HG03439 (cell line): ENCODE measurements around the gene SCN10A.

ENCODE experiments used
- ATAC-seq: cut with Tn5 transposase; IDR thresholded peaks from one replicate; pipeline ENCODE4 v1.9.1; 2021; ENCODE audit warnings: mild to moderate bottlenecking, moderate library complexity; ENCODE audit not compliant: unreplicated experiment

Gene SCN10A

GRCh38 chr3:38816026-38816425, at the start of gene SCN10A:
TSS of gene SCN10A (minus strand) at chr3:38816217. CDS start at chr3:38794010, 22,207 bp downstream.
- ATAC-seq: no peak

GRCh38 chr3:38853011-38853410, 37.0 kb upstream of the SCN10A start:
- no peak for ATAC-seq

DNA sequence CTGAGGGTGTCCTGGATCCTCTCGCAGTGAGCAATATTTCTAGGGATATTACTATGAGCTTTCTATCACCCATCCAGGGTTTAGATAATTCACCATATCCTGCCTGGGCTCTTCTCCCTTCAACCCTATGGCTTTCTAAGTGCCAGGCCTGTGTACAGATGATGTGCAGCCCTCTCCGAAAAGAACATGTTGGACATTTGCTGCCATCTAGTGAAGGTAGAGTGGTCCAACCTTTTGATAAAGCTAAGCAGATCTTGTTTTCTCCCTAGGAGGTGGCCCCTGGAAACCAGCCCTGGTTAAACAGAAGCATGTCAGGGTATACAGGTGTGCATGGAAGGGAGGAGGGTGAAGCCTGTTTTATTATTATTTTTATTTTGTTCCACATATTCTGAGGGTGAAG, 27.9 kb upstream of the SCN10A start:
- ATAC-seq: no peak

GRCh38 chr3:38842266-38842965, 26.4 kb upstream of the SCN10A start:
- no peak for ATAC-seq

DNA sequence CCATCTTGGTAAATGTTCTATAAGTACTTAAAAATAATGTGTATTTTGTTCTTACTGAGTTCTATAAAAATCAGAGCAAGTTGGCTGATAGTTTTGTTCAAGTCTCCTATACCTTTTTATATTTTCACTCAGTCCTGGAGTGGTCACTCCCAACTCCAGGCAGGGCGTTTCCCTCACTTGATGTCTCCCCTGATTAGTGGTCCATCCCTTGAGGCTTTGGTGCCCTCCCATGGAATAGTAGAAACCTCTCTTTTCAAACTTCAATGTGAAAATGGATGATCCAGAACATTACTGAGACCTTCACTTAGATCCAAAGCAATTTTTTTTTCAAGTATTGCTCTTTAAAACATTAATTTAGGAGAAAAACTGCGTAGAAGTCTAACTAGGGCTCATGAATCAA, 25.0 kb upstream of the SCN10A start:
- no peak for ATAC-seq

GRCh38 chr3:38837358-38837757, 21.3 kb upstream of the SCN10A start:
- no peak for ATAC-seq

DNA sequence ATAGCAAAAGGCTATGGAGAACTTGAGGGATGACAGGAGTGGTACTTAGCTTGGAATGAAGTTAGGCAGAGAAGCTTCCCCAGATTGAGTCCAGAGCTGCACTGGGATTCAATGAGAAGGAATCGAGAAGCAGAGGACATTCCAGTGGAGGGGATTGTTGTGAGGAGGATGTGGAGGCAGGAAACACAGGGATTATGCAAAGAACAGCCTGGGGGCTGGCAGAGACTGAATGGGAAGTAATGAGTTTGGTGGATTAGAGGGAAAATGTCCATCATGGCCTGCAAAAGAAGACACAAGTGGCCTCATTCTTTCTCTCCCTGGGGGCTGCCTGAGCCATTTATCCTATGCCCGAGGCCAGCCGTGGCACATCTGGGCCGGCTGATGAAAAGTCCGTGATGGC, 20.5 kb upstream of the SCN10A start:
- no peak for ATAC-seq

DNA sequence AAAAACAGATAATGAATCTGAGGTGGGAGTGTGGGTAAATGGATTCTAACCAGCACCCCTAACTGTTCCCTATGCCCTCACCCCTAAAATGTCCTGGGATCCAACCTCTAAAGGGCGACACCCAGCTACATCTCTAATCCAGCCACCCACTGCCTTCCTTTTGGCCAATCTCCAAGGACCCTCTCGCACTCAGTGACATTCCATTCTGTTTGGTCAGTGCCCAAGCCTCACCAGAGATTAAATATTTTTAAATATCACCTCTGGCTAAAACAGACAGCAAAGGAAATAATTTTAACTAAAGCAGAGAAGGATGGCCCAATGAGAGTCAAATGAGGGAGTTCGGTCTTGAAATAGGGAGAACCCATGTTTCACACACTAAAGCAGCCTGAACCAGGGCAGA, 19.9 kb upstream of the SCN10A start:
- ATAC-seq: no peak

GRCh38 chr3:38834717-38835116, 18.7 kb upstream of the SCN10A start:
- ATAC-seq: no peak

- ATAC-seq: no peak
These were observed 18.1 kb upstream of the SCN10A start for GRCh38 chr3:38834110-38834509.

DNA sequence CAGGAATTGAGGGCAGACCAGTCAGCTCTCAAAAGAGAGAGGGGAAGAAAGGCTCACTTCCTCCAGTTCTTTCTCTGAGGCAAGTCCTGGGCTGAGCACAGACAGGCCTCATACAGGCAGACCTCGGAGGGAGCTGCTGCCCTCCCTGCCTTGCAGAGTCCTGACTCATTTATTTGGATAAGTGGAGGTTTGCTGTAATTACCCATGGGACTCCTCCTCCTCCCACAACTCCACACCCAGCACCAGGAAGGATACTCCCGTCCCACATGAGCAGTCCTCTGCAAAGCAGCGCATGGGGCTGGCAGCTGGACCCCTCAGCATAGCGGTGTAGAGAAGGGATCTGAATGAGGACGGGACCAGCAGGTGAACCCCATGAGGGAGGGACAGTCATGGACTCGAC, 13.4 kb upstream of the SCN10A start:
- ATAC-seq: no peak

DNA sequence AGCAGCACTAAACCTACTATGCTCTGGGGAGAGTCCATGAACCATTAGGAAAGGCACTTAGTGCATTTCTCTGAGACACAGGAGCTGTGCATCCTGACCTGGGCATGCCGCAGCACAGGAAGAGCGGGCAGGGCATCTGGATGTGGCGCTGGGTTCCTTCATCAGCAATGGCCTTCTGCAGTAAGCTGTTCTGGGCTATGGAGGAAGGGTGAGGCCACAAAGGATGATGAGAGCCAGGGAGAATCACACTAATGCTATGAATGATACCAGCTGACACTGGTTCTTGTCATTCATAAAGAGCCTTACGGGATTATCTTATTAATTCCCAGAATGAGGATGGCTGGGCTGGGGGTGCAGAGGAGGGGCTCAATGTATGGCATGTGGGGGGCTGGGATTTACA, 12.7 kb upstream of the SCN10A start:
- ATAC-seq: no peak

GRCh38 chr3:38827791-38828190, 11.8 kb upstream of the SCN10A start:
- no peak for ATAC-seq

DNA sequence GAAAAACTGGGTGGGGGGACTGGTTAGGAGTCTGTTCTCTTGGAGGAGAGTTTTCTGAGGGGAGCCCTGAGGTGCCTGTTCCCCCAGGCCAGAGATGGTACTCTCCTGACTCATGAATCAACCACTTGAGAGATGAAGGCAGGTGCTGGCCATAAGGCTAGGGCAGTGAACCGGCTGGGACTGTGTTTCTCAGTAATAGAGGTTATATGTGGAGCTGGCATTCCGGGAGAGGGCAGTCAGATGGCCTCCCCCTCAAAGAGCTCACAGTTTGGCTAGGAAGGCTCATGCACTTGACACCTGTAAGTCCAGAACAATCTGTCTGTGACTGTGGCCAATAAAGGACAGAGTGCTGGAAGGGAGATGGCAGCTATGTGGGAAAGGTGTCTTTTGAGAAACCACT, 10.0 kb upstream of the SCN10A start:
- no peak for ATAC-seq

GRCh38 chr3:38824349-38824748, 8.3 kb upstream of the SCN10A start:
- no peak for ATAC-seq

DNA sequence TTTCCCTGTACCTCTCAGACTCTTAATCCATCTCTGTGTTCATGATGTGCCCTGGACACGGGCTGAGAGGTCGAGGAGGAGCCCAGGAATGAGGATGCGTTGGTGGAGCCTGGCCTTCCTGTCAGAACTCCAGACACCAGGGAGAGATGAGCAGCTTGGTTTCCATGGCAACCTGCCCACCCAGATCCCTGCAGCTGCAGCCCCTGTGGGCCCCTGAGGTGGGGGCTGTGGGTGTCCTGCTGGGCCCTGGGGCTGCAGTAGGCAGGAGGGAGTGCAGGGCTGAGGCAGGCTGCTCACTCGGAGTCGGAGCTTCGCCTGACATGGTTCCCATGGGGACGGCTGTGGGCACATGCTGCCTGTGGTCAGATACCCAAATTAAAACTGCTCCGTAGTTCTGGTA, 7.7 kb upstream of the SCN10A start:
- no peak for ATAC-seq

GRCh38 chr3:38823186-38823585, 7.2 kb upstream of the SCN10A start:
- ATAC-seq: no peak

DNA sequence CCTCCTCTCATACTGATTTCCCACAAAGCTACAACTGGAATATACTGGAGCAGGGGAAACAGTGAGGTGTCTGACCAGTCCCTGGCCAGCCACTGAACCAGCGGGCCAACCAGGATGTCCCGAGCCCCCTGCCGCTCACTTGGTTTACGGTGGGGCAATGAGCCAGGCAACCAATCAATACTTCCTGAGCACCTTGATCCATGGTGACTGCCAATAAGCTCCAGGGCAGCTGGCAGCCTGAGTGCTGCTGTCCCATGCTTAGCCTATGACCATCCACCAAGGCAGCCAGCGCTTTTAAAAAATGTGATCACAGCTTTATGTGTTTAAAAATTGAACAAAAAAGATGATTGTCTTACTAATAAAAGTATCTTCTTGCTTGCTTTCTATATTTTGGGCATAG, 4.2 kb downstream of the SCN10A start:
- ATAC-seq: no peak

DNA sequence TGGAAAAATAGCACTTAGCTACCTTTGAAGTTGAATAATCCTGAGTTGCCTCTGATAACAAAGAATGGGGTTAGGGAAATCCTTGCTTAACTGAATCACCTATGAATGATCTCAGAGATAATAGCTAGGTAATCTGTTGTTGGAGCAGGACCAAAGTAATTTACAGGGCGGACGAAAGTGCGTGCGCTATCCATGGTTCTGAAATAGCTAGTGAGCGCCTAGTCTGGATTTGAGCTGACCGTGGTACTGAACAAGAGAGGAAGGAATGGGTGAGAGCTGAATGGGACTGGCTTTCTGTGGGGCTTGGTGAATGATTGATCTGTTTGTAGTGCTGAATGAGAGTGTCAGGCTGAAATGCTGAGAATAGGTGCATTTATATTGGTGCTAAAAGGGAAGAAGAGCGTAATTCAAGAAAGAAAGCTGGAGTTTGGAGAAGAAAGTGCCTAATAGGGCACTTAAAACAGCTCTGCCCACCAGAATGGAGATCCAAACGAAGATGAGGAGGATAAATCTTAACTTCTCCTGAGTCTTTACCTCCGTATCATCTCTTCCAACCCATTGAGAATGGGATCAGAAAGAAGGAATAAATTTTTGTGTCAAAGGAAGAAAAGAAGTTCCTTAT, 10.1 kb downstream of the SCN10A start:
- no peak for ATAC-seq

- ATAC-seq: no peak
These were observed 11.0 kb downstream of the SCN10A start for GRCh38 chr3:38805004-38805403.

- ATAC-seq: no peak
These were observed 15.5 kb downstream of the SCN10A start for GRCh38 chr3:38800511-38800910.

DNA sequence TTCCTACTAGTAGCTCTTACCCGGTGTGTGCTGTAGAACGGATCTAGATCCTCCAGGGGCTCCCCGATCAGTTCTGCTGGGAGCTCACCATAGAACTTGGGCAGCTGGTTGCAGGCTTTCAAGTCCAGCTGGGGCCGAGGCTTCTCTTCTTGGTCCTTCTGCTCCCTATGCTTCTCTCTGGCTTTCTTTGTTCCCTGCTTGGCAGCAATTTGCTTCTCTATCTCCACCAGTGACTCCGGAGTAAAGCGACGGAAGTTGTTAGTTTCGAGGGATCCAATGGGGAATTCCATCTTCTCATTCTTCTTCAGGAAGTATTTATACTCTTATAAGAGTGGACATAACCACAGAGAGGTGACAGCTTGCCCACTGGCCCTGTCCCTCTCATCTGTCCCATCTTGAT, 22.3 kb downstream of the SCN10A start:
- ATAC-seq: no peak

GRCh38 chr3:38792983-38793382, 23.0 kb downstream of the SCN10A start:
- no peak for ATAC-seq
